ENCODE results near the gene ATP10D. TPM values are rescaled to one million over a fixed set of nuclear protein-coding genes. Genes with fewer than 3 reads are reported as not detected.

ATP10D gene
- total RNA-seq, 1 donor from 2014 or later: 25.2 TPM

DNA sequence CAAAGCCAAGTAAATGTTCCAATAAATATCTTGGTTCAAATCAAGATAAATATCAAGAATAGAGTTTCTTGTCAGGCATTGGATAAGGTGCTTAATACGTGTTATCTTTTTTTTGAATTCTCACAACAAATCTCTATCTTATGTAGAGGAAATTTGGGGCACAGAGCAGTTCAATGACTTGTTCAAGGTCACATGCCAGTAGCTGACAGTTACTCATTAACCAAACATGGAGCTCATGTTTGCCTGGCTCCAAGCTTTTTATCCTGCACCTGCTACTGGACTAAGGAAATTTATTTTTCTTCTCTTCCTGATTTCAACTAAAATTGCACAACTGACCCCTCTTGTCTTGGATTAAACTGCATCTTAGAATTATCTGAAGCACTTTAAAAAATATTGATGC, 76.3 kb downstream of the ATP10D start:
- no peak for DNase-seq
- no peaks in the 10 kb centered on the region for H3K27me3 ChIP-seq (ENCODE audit: low read depth)
- peaks cover 8% of the 10 kb centered on the region for H3K4me1 ChIP-seq
- no peak for ATAC-seq
- H3K36me3 ChIP-seq: peaks cover 45% of the 10 kb centered on the region
- H3K4me3 ChIP-seq: no peak overlapping the region
- H3K9me3 ChIP-seq: no peaks in the 10 kb centered on the region
- no peak overlapping the region for H3K27ac ChIP-seq
- TF ChIP-seq, protein P1, sequence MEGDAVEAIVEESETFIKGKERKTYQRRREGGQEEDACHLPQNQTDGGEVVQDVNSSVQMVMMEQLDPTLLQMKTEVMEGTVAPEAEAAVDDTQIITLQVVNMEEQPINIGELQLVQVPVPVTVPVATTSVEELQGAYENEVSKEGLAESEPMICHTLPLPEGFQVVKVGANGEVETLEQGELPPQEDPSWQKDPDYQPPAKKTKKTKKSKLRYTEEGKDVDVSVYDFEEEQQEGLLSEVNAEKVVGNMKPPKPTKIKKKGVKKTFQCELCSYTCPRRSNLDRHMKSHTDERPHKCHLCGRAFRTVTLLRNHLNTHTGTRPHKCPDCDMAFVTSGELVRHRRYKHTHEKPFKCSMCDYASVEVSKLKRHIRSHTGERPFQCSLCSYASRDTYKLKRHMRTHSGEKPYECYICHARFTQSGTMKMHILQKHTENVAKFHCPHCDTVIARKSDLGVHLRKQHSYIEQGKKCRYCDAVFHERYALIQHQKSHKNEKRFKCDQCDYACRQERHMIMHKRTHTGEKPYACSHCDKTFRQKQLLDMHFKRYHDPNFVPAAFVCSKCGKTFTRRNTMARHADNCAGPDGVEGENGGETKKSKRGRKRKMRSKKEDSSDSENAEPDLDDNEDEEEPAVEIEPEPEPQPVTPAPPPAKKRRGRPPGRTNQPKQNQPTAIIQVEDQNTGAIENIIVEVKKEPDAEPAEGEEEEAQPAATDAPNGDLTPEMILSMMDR (IDR thresholded peaks at IDR 0.05): no peak
- intact Hi-C loops (cut with DNase I): no loop called here

DNA sequence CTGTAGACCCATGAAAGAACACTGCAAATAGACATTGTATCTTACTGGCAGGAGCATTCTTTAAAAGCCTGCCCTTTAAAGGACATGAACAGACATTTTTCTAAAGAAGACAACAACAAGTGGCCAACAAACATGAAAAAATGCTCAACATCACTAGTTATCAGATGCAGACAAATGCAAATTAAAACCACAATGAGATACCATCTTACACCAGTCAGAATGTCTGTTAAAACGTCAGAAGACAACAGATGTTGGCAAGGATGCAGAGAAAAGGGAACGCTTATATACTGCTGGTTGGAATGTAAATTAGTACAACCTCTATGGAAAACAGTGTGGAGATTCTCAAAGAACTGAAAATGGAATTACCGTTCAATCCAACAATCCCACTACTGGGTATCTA, 77.2 kb downstream of the ATP10D start:
- H3K27ac ChIP-seq: no peak overlapping the region
- ATAC-seq: no peak

DNA sequence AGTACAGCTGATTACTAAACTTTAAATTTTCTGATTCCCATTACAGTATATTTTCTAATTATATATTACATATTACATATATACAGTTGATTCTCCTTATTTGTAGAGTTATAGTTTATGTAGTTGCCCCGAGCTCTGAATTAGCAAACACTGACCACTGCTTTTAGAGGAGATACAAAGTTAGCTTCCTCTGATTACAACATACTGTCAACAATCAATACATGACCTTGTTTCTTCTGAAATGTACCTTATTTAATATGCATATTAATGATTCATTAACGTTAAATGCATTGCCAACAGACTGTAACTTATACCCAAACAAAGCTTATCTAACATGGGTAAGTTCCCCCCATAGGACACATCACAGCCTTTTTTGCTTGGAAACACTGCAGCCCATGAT, 81.5 kb downstream of the ATP10D start:
- TF ChIP-seq, protein P1 (IDR thresholded peaks at IDR 0.05): no peak
- intact Hi-C loops (cut with DNase I): no loop called here
- Histone ChIP-seq H3K4me1 (peaks cover 8% of the 10 kb centered on the region), H3K27ac (no peak overlapping the region), H3K4me3 (no peak overlapping the region), H3K9me3 (no peaks in the 10 kb centered on the region), H3K36me3 (peaks cover 44% of the 10 kb centered on the region), H3K27me3 (ENCODE audit: low read depth) (no peaks in the 10 kb centered on the region)
- no peak for ATAC-seq
- DNase-seq: no peak

More for the DNA sequence above, 77.2 kb downstream of the ATP10D start:
- no peak for DNase-seq
- Histone ChIP-seq H3K4me3 (no peak overlapping the region), H3K4me1 (peaks cover 8% of the 10 kb centered on the region), H3K36me3 (peaks cover 45% of the 10 kb centered on the region), H3K27me3 (ENCODE audit: low read depth) (no peaks in the 10 kb centered on the region), H3K9me3 (no peaks in the 10 kb centered on the region)
- intact Hi-C loops (cut with DNase I): no loop called here
- TF ChIP-seq, protein P1 (IDR thresholded peaks at IDR 0.05): no peak

DNA sequence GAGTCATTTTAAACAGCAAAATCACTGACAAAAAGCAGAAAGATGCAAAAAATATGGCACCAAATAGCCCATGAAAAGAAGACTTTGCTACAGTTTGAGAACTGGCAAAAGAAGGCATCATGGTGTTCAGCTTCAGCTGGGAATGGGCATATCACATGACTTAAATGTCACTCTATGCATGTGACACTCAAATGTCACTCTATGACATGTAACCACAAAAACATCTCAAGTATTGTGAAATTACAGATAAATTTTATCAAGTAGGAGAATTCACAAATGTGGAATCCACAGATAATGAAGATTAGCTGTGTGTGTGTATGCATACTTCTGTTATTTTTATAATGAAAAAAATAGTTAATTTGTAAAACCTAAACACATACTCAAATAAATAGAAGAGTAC, 81.9 kb downstream of the ATP10D start:
- intact Hi-C loops (cut with DNase I): no loop called here
- no peaks in the 10 kb centered on the region for H3K9me3 ChIP-seq
- DNase-seq (no peak), ATAC-seq (no peak)
- H3K27me3 ChIP-seq (ENCODE audit: low read depth): no peaks in the 10 kb centered on the region
- TF ChIP-seq, protein P1 (IDR thresholded peaks at IDR 0.05): no peak
- peaks cover 8% of the 10 kb centered on the region for H3K4me1 ChIP-seq
- H3K36me3 ChIP-seq: peaks cover 44% of the 10 kb centered on the region
- no peak overlapping the region for H3K4me3 ChIP-seq
- H3K27ac ChIP-seq: no peak overlapping the region

DNA sequence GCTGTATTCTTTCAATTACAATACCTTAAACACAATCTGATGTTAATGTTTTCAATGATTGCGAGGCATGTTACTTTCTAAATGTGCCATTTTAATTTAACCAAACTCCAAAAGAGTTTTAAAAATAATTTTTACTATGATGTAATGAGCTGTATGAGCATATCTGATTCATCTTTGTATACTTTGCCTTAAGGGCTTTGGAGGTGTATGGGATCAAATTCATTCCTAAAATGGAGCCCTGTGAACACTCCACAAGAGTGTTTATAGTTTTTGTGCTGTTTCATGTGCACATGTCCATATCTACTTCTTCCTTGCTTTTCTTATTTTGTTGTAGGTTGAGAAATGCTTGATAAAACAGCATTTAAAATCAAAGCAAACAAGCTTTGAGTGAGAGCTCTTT, 82.4 kb downstream of the ATP10D start:
- DNase-seq: no peak
- Histone ChIP-seq H3K4me1 (peaks cover 8% of the 10 kb centered on the region), H3K36me3 (peaks cover 42% of the 10 kb centered on the region)

More for the DNA sequence above, 82.4 kb downstream of the ATP10D start:
- ATAC-seq: no peak
- no peak overlapping the region for H3K27ac ChIP-seq
- intact Hi-C loops (cut with DNase I): no loop called here
- no peaks in the 10 kb centered on the region for H3K9me3 ChIP-seq
- TF ChIP-seq, protein P1 (IDR thresholded peaks at IDR 0.05): no peak
- no peaks in the 10 kb centered on the region for H3K27me3 ChIP-seq (ENCODE audit: low read depth)
- H3K4me3 ChIP-seq: no peak overlapping the region

Measured in lower lobe of right lung (tissue), 2 donors.